Astrocyte of the spinal cord (primary cell): ENCODE data around the gene SEC24D.

Experiments used
- DNase-seq: peaks from one replicate; pipeline ENCODE4 v3.0.0; 2011; ENCODE audit warnings: low read depth, low spot score
- H3K4me3 ChIP-seq: 2 replicates; pipeline ENCODE4 v1.5.1; 2011; ENCODE audit warnings: low read depth, mild to moderate bottlenecking, low read length, moderate library complexity
- CTCF ChIP-seq: IDR thresholded peaks from 2 replicates; pipeline ENCODE4 v1.5.1; 2012; ENCODE audit warnings: low read depth, mild to moderate bottlenecking, low read length, inconsistent platforms
- in situ Hi-C: cut with HindIII; loops from 2 replicates; pipeline ENCODE4 v1.10.0; 2017; ENCODE audit warnings: low sequenced_read_pairs

Gene SEC24D

GRCh38 chr4:118721752-118722151 is 114.2 kb downstream of the SEC24D start:
- no peak overlapping the region for H3K4me3 ChIP-seq
- in situ Hi-C loops, result no loop called here
- DNase-seq, result no peak
- no peak for TF ChIP-seq CTCF

GRCh38 chr4:118718511-118719170 is 117.3 kb downstream of the SEC24D start:
- H3K4me3 ChIP-seq, result no peak overlapping the region
- in situ Hi-C loops, result no loop called here
- DNase-seq, result no peak
- TF ChIP-seq CTCF, result no peak

- TF ChIP-seq CTCF, result no peak
These were observed 119.6 kb downstream of the SEC24D start for GRCh38 chr4:118716304-118716703.

GRCh38 chr4:118714682-118715081 is 121.2 kb downstream of the SEC24D start:
- in situ Hi-C loops, result no loop called here
- TF ChIP-seq CTCF, result no peak

More at GRCh38 chr4:118716304-118716703, 119.6 kb downstream of the SEC24D start:
- no peak overlapping the region for H3K4me3 ChIP-seq
- in situ Hi-C loops, result no loop called here
- DNase-seq, result no peak

GRCh38 chr4:118712872-118713271 is 123.1 kb downstream of the SEC24D start:
- DNase-seq, result no peak
- TF ChIP-seq CTCF, result no peak
- in situ Hi-C loops, result no loop called here

More at GRCh38 chr4:118714682-118715081, 121.2 kb downstream of the SEC24D start:
- no peak for DNase-seq
- H3K4me3 ChIP-seq, result no peak overlapping the region

GRCh38 chr4:118711052-118711451 is 124.9 kb downstream of the SEC24D start:
- no peak for DNase-seq
- no peak for TF ChIP-seq CTCF
- in situ Hi-C loops, result no loop called here
- H3K4me3 ChIP-seq, result no peak overlapping the region

More at GRCh38 chr4:118712872-118713271, 123.1 kb downstream of the SEC24D start:
- H3K4me3 ChIP-seq, result no peak overlapping the region
